H54 (cell line): Measurements from ENCODE around the gene KCNJ5.

ENCODE experiments used
- DNase-seq: peaks from one replicate; pipeline ENCODE4 v3.0.0; 2011; ENCODE audit warnings: low spot score, mixed read lengths; ENCODE audit not compliant: insufficient read length
- FAIRE-seq: peaks from 3 replicates; lab custom pipeline; 2011; peaks lifted over from hg19 to GRCh38; lab: Jason Lieb, UNC
- POLR2A ChIP-seq: IDR thresholded peaks from 2 replicates; pipeline ENCODE4 v1.6.1; 2011; ENCODE audit warnings: low read depth, mild to moderate bottlenecking, low read length

The KCNJ5 gene

DNA sequence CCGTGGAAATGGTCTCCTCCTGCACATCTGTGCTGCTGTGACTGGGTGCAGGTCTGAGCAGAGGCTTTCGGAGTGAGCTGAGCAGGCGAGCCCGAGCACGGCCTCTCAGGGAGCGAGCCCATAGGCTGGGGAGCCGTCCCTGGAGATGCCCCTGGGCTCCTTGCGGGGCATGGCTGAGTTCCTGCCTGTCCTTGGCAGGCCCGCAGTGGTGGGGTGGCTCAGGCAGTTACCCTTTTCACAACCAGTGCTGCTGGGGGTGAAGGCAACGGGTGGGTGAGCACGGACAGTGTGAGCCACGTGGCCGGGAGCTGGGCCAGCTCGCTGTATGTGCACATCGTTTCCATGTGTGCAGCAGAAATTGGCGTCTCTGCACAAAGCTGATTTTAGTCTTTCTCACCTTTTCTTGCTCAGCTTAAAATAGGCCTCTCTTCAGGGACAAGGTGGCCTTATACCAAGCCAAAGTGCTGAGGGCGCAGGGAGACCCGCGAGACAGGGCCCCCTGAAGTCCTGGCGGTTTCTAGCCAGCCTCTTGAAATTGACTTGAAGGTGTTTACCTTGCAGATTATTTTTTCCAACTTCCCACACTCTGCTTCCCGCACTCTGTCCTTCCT is 51.8 kb downstream of the KCNJ5 start, which contains the start of gene TP53AIP1:
TSS of gene TP53AIP1 (minus strand) at position 55 of the 611 bp plus-strand sequence. CDS start 5,053 bp downstream, outside the sequence.
- TF ChIP-seq POLR2A: no peak
- DNase-seq (no peak), FAIRE-seq (no peak)

DNA sequence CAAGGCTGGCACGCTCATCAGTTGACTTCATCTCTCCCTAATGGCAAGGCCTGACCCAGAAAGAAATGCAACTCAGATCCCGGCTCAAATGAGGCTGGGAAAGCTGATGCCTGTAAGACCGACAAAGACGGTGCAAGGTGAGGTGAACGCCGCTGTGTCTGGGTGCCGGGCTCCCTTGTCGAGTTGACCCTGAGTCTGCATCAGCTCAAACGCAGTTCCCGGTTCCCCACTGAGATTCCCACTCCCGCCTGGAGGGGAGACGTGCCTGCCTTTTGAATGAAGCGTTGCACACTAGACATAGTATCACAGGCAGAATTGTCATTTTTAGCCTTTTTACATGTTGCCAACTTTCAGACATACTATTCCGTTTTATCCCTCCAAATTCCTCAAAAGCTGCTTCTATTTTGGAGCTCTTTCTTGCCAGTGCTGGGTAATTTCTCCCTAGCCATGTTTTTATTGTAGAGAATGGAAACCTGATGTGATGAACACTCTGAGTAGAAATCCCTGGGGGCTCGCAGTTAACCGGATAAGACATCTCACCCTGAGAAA is 52.3 kb downstream of the KCNJ5 start:
- no peak for TF ChIP-seq POLR2A
- FAIRE-seq: no peak
- no peak for DNase-seq

GRCh38 chr11:128946648-128947047 is 55.5 kb downstream of the KCNJ5 start:
- TF ChIP-seq POLR2A: no peak

GRCh38 chr11:128947773-128948172 is 56.6 kb downstream of the KCNJ5 start:
- no peak for DNase-seq
- TF ChIP-seq POLR2A: no peak
- no peak for FAIRE-seq

More at GRCh38 chr11:128946648-128947047, 55.5 kb downstream of the KCNJ5 start:
- DNase-seq (no peak), FAIRE-seq (no peak)

DNA sequence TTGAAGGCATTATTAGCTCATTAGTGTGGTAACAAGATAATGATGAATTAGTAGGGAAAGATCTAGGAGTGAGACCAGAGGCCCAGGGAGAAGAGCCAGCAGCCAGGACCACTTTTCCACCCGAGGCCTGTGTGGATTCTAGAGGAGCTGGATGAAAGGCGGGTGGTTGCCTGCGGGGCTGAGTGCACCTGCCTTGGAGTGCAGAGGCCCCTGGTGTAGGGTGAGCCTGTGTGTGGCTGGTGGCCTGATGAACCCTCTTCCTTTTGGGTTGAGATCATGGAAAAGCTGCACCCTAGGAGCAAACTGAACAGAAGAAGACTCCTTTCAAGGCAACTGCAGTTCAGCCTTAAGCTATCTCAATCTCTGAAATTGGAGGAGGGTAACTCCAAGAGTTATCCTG is 57.4 kb downstream of the KCNJ5 start:
- TF ChIP-seq POLR2A: no peak
- DNase-seq (no peak), FAIRE-seq (no peak)

DNA sequence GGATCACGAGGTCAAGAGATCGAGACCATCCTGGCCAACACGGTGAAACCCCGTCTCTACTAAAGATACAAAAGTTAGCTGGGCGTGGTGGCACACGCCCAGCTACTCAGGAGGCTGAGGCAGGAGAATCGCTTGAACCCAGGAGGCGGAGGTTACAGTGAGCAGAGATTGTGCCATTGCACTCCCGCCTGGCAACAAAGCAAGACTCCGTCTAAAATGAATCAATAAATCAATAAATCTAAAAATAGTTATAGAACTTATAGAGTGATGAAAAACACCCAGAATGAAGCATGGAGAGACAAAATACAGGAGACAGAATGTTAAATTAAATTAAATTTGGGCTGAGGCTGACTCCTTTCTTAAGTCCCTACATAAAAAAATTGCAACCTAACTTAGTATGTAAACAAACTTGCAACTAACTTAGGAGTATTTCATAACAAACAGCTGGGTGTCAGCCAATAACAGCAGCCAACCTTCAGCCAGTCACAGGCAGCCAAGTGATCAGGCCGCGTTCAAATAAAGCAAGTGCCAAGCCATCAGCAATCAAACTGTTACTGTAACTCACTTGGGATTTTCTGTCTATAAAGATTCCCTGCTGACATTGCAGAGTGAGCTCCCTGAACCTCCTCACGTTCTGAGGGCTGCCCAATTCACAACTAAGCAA is 58.8 kb downstream of the KCNJ5 start:
- no peak for TF ChIP-seq POLR2A
- no peak for FAIRE-seq
- no peak for DNase-seq

DNA sequence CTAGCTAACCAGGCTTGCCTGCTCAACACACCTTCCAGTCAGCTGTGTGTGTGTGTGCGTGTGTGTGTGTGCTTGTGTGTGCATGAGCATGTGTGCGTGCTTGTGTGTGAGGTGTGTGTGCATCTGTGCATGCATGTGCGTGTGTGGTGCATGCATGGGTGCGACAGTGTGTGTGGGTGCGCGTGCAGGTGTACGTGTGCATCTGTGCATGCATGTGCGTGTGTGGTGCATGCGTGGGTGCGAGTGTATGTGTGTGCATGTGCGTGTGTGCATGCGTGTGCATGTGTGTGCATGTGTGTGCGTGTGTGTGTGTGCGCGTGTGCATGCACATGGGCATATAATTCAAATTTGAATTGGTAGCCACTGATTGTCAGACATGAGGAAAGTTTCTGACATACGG is 62.0 kb downstream of the KCNJ5 start:
- FAIRE-seq (no peak), DNase-seq (no peak)
- TF ChIP-seq POLR2A: no peak

- no peak for TF ChIP-seq POLR2A
- DNase-seq: no peak
- FAIRE-seq: no peak
These were observed 64.5 kb downstream of the KCNJ5 start for GRCh38 chr11:128955636-128956035.

DNA sequence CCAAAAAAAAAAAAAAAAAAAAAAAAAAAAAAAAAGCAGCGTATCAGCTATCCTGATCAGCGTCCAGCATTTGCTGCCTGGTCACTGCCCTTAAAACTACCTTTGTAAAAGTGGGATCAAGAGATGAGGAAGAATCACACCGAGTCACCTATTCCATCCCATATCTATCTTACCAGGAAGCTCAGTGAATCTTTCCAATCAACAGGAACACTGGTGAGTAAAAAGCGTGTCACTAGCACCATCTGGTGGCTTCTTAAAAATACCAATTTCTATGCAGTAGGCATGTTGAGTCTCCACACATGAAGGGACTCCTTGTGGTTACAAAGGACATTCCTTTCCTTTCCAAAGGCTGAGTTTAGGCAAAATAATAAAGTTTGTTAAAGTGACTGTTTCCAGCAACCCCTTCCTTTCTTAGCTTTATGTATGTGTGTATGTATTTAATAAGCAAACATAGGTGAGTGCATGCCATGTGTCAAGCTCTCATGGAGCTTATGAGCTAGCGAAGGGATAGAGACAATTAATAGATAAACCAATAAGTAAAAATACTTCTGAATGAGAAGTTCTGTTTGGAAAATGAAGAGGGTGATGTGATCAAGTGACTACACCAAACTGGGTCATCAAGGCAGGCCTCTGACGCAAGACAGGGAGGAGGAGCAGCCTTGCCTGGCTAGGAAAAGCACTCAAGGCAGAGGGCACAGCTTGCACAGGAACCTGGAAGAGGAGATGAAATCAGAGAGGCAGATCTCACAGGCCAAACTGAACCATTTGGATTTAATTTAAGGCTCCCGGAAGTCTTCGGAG is 65.4 kb downstream of the KCNJ5 start:
- no peak for TF ChIP-seq POLR2A
- FAIRE-seq: peak; percentile 83
- peak; percentile 44 for DNase-seq

GRCh38 chr11:128957202-128957482 is 66.0 kb downstream of the KCNJ5 start:
- TF ChIP-seq POLR2A: no peak
- DNase-seq (no peak), FAIRE-seq (no peak)

DNA sequence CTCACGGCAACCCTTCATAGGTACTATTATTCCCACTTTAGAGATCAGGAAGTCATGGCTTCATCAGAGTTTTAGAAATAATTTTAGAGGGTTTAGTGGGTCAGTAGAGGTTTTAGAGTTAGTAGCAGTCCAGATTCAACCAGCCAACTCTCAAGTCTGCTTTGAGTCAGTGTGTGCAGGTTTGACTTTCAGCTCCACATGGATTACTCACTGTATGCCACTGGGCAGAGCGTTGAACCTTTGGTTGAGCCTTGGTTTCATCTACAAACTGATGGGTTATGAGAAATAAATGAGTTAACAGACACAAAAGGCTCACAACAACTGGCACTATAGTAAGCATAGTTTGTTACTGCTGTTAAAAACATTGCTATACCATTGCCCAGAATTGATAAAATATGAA is 70.5 kb downstream of the KCNJ5 start:
- DNase-seq: no peak
- FAIRE-seq: no peak
- no peak for TF ChIP-seq POLR2A

DNA sequence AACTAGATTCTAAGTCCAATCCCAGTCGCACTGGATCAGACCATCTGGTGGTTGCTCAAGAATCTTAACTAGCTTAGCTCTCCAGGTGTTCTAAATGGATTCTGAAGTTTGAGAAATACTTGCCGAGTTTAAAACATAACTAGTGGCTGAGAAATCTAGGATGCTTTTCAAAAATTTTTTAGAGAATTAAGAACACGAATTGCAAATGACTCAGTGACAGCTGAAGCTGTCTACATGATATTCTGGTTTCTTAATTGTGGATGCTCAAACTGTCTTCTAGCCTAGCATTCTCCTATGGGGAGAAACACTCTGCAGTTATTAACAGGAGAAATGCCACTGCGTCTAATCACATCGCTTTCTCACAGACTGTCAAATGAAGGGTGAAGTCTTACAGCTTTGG is 71.7 kb downstream of the KCNJ5 start:
- DNase-seq (no peak), FAIRE-seq (no peak)
- no peak for TF ChIP-seq POLR2A

GRCh38 chr11:128963744-128964325 is 72.7 kb downstream of the KCNJ5 start:
- no peak for TF ChIP-seq POLR2A
- DNase-seq: no peak
- FAIRE-seq: no peak

DNA sequence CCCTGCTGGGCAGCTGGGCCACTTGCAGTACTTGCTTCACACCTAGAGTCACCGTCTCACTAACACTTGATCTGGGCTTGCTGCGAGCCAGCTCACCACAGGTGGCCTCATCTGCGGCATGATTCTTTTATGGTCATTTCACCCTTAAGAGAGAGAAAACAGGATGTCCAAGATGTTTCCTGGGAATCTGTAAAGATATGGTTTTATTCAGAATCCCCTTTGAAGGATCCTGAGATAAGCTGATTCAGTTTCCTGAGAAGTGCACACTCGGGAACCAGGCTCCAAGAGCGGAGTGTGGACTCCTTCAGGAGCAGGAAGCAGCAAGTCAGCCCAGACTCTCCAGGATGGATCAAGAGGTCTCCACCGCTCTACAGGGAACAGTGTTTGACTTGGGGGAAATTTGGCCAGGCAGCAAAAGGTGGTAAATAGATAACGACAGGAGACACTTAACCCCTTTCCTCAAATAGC is 73.3 kb downstream of the KCNJ5 start:
- DNase-seq (no peak), FAIRE-seq (no peak)
- no peak for TF ChIP-seq POLR2A
